Stimulated activated CD8-positive, alpha-beta memory T cell treated with anti-CD3 and anti-CD28 coated beads, Interleukin-15, amount 100 ng/mL, for 24 hours (primary cell): Measurements from ENCODE around the gene NDFIP2.

ENCODE experiments used
- DNase-seq: peaks from one replicate; pipeline ENCODE4 v3.0.0-alpha.2; 2020; ENCODE audit warnings: low read depth

The NDFIP2 gene

GRCh38 chr13:79480954-79481684, at the start of gene NDFIP2:
NDFIP2 (plus strand) TSS chr13:79481155; CDS start chr13:79481204, 49 bp downstream.
- peak; percentile 78 for DNase-seq

GRCh38 chr13:79432086-79432485, 48.9 kb upstream of the NDFIP2 start:
- no peak for DNase-seq

- no peak for DNase-seq
Observed at GRCh38 chr13:79432992-79433391, 48.0 kb upstream of the NDFIP2 start.

GRCh38 chr13:79434556-79434955, 46.4 kb upstream of the NDFIP2 start:
- no peak for DNase-seq

GRCh38 chr13:79435561-79435990, 45.4 kb upstream of the NDFIP2 start:
- DNase-seq, result no peak

GRCh38 chr13:79439275-79439674, 41.7 kb upstream of the NDFIP2 start:
- DNase-seq, result no peak

- DNase-seq, result no peak
Observed at GRCh38 chr13:79440958-79441528, 39.9 kb upstream of the NDFIP2 start.

- DNase-seq, result no peak
Observed at GRCh38 chr13:79442221-79442620, 38.7 kb upstream of the NDFIP2 start.

GRCh38 chr13:79442706-79443105, 38.2 kb upstream of the NDFIP2 start:
- no peak for DNase-seq

- DNase-seq, result no peak
Observed at GRCh38 chr13:79445968-79446645, 34.8 kb upstream of the NDFIP2 start.

- no peak for DNase-seq
Observed at GRCh38 chr13:79447141-79447540, 33.8 kb upstream of the NDFIP2 start.

GRCh38 chr13:79447741-79448140, 33.2 kb upstream of the NDFIP2 start:
- DNase-seq, result no peak

GRCh38 chr13:79448413-79448812, 32.5 kb upstream of the NDFIP2 start:
- no peak for DNase-seq

GRCh38 chr13:79450110-79450509, 30.8 kb upstream of the NDFIP2 start:
- DNase-seq, result no peak

- peak; percentile 66 for DNase-seq
Observed at GRCh38 chr13:79451500-79451962, 29.4 kb upstream of the NDFIP2 start.

GRCh38 chr13:79452239-79452913, 28.6 kb upstream of the NDFIP2 start:
- no peak for DNase-seq

- no peak for DNase-seq
Observed at GRCh38 chr13:79455331-79455730, 25.6 kb upstream of the NDFIP2 start.

- no peak for DNase-seq
Observed at GRCh38 chr13:79456051-79456450, 24.9 kb upstream of the NDFIP2 start.

- DNase-seq, result no peak
Observed at GRCh38 chr13:79456656-79457365, 24.1 kb upstream of the NDFIP2 start.

GRCh38 chr13:79457390-79457789, 23.6 kb upstream of the NDFIP2 start:
- DNase-seq, result no peak

GRCh38 chr13:79457948-79458347, 23.0 kb upstream of the NDFIP2 start:
- DNase-seq, result no peak

- DNase-seq, result no peak
Observed at GRCh38 chr13:79458436-79458835, 22.5 kb upstream of the NDFIP2 start.
